ENCODE results near the gene CLDN18. TPM values are rescaled to one million over a fixed set of nuclear protein-coding genes. Genes with fewer than 3 reads are reported as not detected.

Gene CLDN18
- total and polyA plus RNA-seq, 2 of the 8 experiments (the other 6 are each of a cell fraction or from before 2014, with no cell fraction given): not detected

- Histone ChIP-seq H2BK120ac (replicated peaks; ENCODE audit: low read depth, low read length) (no peak overlapping the region), H2BK15ac (ENCODE audit: low read length) (no peak overlapping the region), H2BK20ac (ENCODE audit: low read length) (no peak overlapping the region), H4K91ac (replicated peaks; ENCODE audit: insufficient read length, low read length) (no peak overlapping the region), H3K79me1 (ENCODE audit: low read depth, low read length) (no peaks in the 10 kb centered on the region), H3K27me3 (replicated peaks in 1 of 4; ENCODE audit: control insufficient read depth in 3 of 4, extremely low read depth in 1 of 4, insufficient read depth in 3 of 4, low read length in 3 of 4) (no peaks in the 10 kb centered on the region), H4K8ac (ENCODE audit: extremely low read depth, insufficient read depth, low read length) (no peak overlapping the region), H3K4me1 (replicated peaks in 1 of 4; ENCODE audit: control insufficient read depth in 3 of 4, insufficient read depth in 4 of 4, low read length in 3 of 4) (no peaks in the 10 kb centered on the region), H3K9ac (replicated peaks in 1 of 4; ENCODE audit: extremely low read depth in 1 of 4, low read depth in 3 of 4, low read length in 3 of 4) (no peak overlapping the region), H2AK5ac (ENCODE audit: low read depth, low read length) (no peak overlapping the region), H3K23me2 (ENCODE audit: low read depth, low read length) (no peaks in the 10 kb centered on the region), H3K14ac (ENCODE audit: insufficient read length) (no peak overlapping the region), H3K23ac (ENCODE audit: insufficient read length) (no peak overlapping the region), H3K18ac (ENCODE audit: extremely low read depth, low read length) (no peak overlapping the region), H3K4me2 (ENCODE audit: insufficient read depth in 1 of 2, low read depth in 2 of 2, low read length in 2 of 2) (no peak overlapping the region), H3K4ac (replicated peaks; ENCODE audit: insufficient read length, low read depth, low read length) (no peak overlapping the region), H2BK5ac (ENCODE audit: low read depth, low read length) (no peak overlapping the region), H3K79me2 (ENCODE audit: control insufficient read depth in 1 of 2, insufficient read depth in 2 of 2, low read length in 2 of 2) (no peaks in the 10 kb centered on the region), H4K20me1 (replicated peaks in 1 of 2; ENCODE audit: control insufficient read depth in 1 of 2, insufficient read depth in 2 of 2, low read length in 2 of 2) (no peaks in the 10 kb centered on the region), H4K5ac (ENCODE audit: insufficient read length, low read depth, low read length) (no peak overlapping the region), H3K27ac (ENCODE audit: low read depth, low read length) (no peak overlapping the region), H3K4me3 (ENCODE audit: extremely low read depth in 1 of 4, insufficient read depth in 2 of 4, low read depth in 3 of 4, low read length in 4 of 4) (no peak overlapping the region), H3K36me3 (ENCODE audit: control insufficient read depth in 2 of 4, insufficient read depth in 4 of 4, low read length in 3 of 4) (no peaks in the 10 kb centered on the region), H3K9me3 (ENCODE audit: insufficient read depth in 2 of 2, low read depth in 1 of 2, low read length in 1 of 2) (0 out of 4 replicates have a peak, but pooled peaks cover 0 to 3% of the 10 kb centered on the region in 2 experiments), H3K56ac (replicated peaks; ENCODE audit: insufficient read length, low read depth, low read length) (no peak overlapping the region), H2BK12ac (ENCODE audit: low read depth, low read length) (no peak overlapping the region), H2AFZ (ENCODE audit: low read length) (no peak overlapping the region)
- no peak for FAIRE-seq
- DNase-seq (ENCODE audit: low read depth in 1 of 2, low spot score in 2 of 2): no peak
- POLR2A ChIA-PET (ENCODE audit: partially characterized antibody): no interaction called here
- CTCF ChIA-PET (ENCODE audit: partially characterized antibody): interaction anchor here (0.5 to 1.9 kb wide), 5 partner anchors 24 to 1752 kb away, joined by 3 to 9 read pairs (median 3); no protein-coding TSS in a partner anchor
- WGBS, 2 experiments (ENCODE audit: extremely low coverage in 1 of 2, insufficient coverage in 1 of 2, insufficient read length in 1 of 2, insufficient replicate concordance in 2 of 2, low coverage in 1 of 2, low lambda C conversion rate in 2 of 2, missing lambda C conversion rate in 1 of 2): 81% methylated on average over 2 of the region's 2 CpGs; no CpG with 5 or more reads in 1 of the 2 experiments
- TF ChIP-seq KDM5A (IDR thresholded peaks at IDR 0.05; ENCODE audit: low read length) (no peak), NRF1 (IDR thresholded peaks at IDR 0.05; ENCODE audit: low read depth, low read length) (no peak), SP4 (IDR thresholded peaks at IDR 0.05; ENCODE audit: low read length) (no peak), ATF3 (IDR thresholded peaks at IDR 0.05; ENCODE audit: insufficient read depth, low read depth, low read length) (no peak), E2F6 (IDR thresholded peaks at IDR 0.05) (no peak), MAFK (IDR thresholded peaks at IDR 0.05; ENCODE audit: low read depth, low read length) (no peak), EZH2 (IDR thresholded peaks at IDR 0.05; ENCODE audit: low read depth, low read length, severe bottlenecking) (no peak), RAD21 (IDR thresholded peaks at IDR 0.05 in 1 of 2, conservative IDR thresholded peaks at IDR 0.05 in 1 of 2; ENCODE audit: low read depth in 2 of 2, low read length in 2 of 2) (no peak), SP2 (IDR thresholded peaks at IDR 0.05; ENCODE audit: low read length) (no peak), FOSL1 (IDR thresholded peaks at IDR 0.05; ENCODE audit: insufficient read depth, low read depth, low read length) (no peak), KDM4A (IDR thresholded peaks at IDR 0.05; ENCODE audit: low read depth, low read length, severe bottlenecking) (no peak), TAF7 (optimal IDR thresholded peaks at IDR 0.05; ENCODE audit: borderline replicate concordance, low read depth, low read length) (no peak), SRF (IDR thresholded peaks at IDR 0.05; ENCODE audit: low read depth, low read length) (no peak)
These were observed 19.5 kb upstream of the CLDN18 start for GRCh38 chr3:137990427-137990826.
